HG03097 (cell line): ENCODE measurements around the gene ANKRD53.

Experiments used
- ATAC-seq: cut with Tn5 transposase; IDR thresholded peaks from one replicate; pipeline ENCODE4 v1.9.1; 2021; ENCODE audit not compliant: unreplicated experiment, low FRiP score

Gene ANKRD53

GRCh38 chr2:70943205-70943871 is 35.1 kb upstream of the ANKRD53 start:
- no peak for ATAC-seq

DNA sequence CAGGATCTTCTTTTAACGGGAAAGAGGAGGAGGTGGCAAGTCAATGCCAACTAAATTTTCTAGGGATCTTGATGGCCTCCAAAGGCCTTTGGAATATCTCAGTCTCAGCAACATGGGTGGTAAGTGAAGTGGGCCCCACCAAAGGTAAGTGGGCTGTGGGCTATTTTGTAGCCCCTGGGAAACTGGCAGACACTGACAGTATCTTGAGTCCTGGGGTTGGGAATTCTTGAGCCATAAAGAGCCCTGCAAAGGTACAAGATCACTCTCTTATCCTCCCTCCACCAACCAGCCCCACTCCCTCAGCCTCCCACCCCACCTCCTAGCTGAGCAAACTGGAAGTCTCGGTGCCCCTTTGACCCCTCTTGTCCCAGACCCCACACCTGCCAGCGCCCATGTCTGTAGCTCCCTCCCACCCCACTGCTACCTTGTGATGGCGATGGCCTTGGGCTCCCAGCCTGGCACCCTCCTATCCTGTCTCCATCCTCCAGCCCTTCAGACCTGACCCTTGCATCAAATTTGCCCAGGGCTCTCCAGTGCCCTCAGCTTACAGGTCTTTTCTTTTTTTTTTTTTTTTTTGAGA is 34.2 kb upstream of the ANKRD53 start:
- ATAC-seq = no peak

- ATAC-seq = no peak
Observed at GRCh38 chr2:70946832-70947442, 31.5 kb upstream of the ANKRD53 start.

GRCh38 chr2:70947556-70948184 is 30.8 kb upstream of the ANKRD53 start:
- no peak for ATAC-seq

DNA sequence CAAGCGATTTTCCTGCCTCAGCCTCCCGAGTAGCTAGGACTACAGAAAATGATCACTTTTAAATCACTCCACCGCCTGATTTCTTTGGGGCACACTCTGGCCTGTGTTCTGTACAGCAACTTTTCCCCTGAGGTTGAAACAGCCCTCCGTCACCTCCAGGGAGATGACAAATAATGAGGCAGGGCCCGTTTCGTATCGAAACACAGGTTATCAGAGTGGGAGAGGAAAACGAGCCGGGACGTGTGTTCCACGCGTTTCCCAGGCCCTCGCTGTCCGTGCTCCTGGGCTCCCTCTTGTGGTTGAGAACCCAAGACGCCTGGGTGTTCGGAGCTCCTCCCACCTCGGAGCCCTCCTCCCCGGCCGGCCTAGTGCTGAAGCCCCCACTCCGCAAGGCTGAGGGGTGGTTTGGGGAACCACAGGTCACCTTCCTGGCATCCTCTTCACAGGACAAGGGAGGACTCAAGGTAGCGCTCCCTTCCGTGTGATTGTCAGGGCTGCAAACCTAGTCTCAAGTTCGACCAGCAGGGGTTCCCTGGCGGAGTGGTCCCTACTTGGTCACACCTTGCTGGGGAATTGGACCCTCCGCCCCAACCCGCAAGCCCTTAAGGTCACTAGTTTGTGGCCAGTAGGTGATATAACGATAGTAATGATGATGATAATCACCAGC is 30.0 kb upstream of the ANKRD53 start:
- peak; percentile 74 for ATAC-seq

GRCh38 chr2:70949086-70949485 is 29.3 kb upstream of the ANKRD53 start:
- ATAC-seq = no peak

DNA sequence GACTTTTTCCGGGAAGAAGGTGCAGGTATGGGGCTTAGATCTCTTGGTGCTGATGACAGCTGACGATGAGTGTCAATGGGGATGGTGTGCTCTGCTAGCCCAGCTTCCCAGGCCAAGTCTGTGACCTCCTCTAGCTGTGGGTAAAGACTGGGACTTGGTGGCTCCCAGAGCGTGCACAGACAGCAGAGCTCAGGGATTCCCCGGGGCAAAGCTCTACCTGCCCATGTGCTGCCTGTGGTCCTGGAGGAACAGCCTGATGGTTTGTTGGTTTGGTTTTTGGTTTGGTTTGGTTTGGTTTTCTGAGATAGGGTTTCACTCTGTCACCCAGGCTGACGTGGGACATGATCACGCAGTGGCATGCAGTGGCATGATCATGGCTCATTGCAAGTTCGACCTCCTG is 23.5 kb upstream of the ANKRD53 start:
- ATAC-seq = no peak

- no peak for ATAC-seq
Observed at GRCh38 chr2:70956141-70956540, 22.3 kb upstream of the ANKRD53 start.

- no peak for ATAC-seq
Observed at GRCh38 chr2:70957798-70958197, 20.6 kb upstream of the ANKRD53 start.

- ATAC-seq = no peak
Observed at GRCh38 chr2:70958759-70959158, 19.7 kb upstream of the ANKRD53 start.

DNA sequence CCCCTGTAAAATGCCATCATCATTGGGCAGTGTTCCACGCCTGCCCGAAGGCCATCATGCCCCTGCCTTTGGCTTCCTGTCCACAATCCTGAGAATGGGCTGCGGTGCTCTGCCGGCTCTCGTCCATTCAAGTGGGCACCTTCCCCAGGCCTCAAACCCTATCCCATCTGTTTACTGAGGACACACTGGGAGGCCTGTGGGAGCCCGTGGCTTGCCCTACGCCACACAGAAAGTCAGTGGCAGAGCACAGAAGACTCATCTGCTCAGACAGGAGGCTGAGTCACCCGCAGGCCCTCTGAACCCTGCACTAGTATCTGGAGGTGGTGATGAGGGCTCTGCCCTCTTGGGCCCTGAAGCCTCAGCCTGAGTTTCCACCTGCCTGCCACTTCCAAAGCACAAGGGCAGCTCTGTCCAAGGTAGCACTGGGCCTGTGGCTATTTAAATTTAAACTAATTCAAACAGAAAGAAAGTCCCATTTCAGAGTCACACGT is 19.1 kb upstream of the ANKRD53 start:
- ATAC-seq = no peak

DNA sequence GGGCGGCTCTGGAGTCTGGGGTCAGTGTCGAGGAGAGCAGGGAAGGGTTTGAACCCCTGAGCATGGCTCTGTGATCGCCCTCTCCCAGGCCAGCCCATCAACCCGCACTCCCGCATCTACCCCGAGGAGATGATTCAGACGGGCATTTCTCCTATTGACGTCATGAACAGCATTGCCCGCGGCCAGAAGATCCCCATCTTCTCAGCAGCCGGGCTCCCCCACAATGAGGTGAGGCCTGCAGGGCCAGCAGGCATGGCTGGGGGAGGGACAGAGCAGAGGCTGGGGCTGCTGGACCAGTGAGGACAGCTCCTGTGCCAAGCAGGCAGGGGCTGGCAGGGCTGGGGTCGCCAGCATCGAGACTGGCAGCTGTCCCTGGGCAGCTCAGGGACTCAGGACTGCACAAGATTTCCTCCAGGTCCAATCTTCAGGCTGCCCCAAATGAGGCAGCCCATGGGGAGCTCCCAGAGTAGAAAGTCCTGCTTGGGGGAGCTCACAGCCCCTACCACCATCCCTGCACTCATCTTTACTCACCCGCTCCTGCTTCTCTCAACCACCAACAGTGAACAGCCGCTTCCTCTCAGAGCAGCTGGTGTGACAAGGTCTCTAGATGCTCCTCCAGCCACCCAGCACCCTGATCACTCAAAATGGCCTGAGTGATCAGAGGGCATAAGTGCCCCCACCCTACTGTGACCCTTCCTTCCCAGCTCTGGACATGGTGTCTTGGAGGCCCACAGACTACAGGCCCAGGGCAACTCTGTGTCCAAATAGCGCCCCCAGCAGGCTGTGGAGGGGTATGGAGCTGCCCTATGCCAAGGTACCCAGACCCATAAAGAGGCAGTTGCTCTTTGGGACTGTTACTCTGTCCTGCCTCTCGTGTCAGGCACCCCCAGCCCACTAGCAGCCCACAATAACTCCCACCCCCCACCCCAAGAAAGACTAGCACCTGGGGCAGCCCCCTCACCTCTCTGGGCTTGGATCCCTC is 18.3 kb upstream of the ANKRD53 start:
- ATAC-seq = no peak

DNA sequence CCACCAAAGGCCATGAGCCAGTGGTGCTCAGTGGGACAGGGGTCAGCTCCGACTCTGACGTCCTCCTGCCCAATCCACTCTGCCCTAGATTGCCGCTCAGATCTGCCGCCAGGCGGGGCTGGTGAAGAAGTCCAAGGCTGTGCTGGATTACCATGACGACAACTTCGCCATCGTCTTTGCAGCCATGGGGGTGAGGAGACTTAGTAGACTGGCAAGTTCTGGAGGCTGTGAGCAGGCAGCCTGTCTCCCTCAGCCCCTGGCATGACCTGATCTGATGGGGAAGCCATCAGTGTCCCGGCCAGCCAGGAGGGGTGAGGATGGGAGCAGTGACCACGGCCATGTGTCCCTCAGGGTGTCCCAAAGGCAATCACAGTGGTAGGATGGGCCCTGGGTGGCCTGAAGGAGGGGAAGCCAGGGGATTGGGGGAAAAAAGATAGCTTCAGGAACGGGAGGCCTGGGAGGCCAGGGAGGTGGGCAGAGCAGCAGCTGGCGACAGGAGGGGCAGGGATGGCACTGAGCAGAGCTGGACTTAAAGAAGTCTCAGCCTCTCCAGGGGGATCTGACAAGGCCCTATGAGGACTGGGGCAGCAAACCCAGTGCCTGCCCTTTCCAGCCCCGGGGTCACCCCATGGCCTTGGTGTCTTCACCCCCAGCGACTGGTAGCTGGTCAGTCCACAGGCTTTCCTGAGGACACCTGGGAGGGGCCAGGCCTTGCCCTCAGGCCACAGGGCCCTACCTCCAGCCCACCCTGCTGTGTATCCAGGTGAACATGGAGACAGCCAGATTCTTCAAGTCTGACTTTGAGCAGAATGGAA is 17.4 kb upstream of the ANKRD53 start:
- no peak for ATAC-seq

GRCh38 chr2:70961648-70961994 is 16.8 kb upstream of the ANKRD53 start:
- no peak for ATAC-seq

DNA sequence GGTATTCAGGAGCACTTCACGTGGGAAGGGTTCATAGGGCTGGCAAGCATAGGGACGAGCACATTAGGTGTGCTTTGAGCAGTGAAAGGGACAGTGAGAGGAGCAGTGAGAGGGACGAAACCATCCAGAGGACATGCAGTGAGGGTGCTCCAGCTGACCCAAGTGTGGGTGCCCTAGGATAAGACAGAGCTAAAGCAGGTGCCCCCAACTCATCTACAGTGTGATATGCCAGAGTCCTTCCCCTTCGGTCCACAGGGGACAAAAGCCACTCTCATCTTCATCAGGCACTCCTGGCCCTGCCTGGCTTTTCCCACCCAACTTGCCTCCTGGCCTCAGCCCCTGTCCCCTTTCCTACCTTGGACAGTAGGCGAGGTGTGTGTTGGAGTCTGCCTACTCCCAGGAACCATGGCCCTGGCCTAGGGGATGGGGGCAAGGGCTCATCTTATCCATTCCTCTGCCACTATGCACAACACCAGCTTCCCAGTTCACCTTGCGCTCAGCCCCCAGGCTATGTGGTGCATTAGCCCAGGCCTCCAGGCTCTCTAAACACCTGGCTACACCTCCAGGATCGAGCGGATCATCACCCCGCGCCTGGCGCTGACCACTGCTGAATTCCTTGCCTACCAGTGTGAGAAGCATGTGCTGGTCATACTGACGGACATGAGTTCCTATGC is 16.1 kb upstream of the ANKRD53 start:
- no peak for ATAC-seq

DNA sequence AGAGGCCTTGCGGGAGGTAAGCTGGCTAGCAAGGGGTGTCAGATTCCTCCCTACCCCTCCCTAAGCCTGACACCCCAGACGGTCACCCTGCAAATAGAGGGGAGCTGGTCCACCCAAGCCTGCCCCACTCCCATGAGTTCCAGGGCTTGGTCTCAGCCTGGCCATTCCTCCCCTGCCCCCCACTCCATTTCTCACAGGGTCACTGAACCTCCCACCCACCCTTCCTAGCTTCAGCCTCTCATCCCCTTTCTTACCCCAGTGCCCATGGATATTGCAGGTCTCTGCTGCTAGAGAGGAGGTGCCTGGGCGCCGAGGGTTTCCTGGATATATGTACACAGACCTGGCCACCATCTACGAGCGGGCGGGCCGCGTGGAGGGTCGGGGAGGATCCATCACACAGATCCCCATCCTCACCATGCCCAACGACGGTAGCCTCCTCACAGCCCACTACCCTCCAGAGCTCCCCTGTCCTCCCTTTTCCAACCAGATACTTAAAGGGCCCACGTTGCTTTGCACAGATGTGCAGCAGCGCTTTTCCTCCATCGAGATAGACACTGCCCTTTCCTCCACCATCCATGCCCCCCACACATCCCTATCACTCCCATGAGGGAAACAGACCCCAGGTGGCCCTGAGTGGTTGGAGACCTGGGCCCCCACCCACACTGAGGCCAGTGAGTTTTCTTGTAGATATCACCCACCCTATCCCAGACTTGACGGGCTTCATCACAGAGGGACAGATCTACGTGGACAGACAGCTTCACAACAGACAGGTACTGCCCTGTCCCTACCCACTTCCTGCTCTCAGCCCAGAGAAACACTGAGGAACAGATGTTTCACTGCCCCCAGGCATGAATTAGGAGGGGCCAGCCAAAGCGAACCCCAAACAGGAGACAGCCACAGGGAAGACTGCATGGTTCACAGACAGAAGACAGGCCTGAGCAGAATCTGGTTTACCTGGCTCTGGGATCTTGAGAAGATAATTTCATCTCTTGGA is 15.2 kb upstream of the ANKRD53 start:
- ATAC-seq = no peak

DNA sequence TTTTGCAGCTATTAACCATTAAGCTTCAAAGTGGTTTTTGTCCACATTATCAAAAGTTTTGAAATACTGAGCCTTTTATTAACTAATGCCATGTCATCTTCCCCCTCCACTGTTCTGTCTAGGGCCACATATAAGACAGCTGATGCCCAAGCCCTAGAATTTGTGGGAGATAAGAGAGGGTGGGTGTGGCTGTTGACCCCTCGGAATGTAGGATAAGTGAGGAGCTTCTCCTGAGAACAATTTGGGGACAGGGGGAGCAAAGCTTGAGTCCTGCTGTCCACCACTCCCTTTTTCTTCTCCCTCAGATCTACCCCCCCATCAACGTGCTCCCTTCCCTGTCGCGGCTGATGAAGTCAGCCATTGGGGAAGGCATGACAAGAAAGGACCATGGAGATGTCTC is 14.3 kb upstream of the ANKRD53 start:
- no peak for ATAC-seq
